ENCODE measurements around the gene PCNX3.

Gene PCNX3

GRCh38 chr11:65615229-65615949 lies at the start of gene PCNX3:
Gene PCNX3, plus strand, starts transcription at chr11:65615776. Its CDS starts 536 bp downstream, at chr11:65616312.
- peak; percentile 99 to 100 for DNase-seq

- no peak for DNase-seq
These were observed 46.2 kb upstream of the PCNX3 start for GRCh38 chr11:65569164-65569972.

GRCh38 chr11:65569973-65570918 lies 45.3 kb upstream of the PCNX3 start, which contains the start of gene ZNRD2:
Gene ZNRD2, plus strand, starts transcription at chr11:65570477. Its CDS starts 15 bp downstream, at chr11:65570492.
- DNase-seq, result peak; percentile 97

DNA sequence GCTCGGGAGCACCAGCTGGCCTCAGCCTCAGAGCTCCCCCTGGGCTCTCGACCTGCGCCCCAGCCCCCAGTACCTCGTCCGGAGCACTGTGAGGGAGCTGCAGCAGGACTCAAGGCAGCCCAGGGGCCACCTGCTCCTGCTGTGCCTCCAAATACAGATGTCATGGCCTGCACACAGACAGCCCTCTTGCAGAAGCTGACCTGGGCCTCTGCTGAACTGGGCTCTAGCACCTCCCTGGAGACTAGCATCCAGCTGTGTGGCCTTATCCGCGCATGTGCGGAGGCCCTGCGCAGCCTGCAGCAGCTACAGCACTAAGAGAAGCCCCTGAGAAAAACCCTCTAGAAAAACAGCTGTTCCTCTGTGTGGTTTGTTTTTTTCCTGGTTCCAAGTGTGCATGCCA lies 44.2 kb upstream of the PCNX3 start:
- no peak for DNase-seq

GRCh38 chr11:65571940-65572339 lies 43.6 kb upstream of the PCNX3 start:
- peak in 1 of 2 experiments; percentile 71 for DNase-seq

- peak; percentile 57 to 77 for DNase-seq
These were observed 43.1 kb upstream of the PCNX3 start, which contains the start of gene FAM89B for GRCh38 chr11:65572356-65573051. Gene FAM89B, plus strand, starts transcription at chr11:65572538. Its CDS starts 132 bp downstream, at chr11:65572670.

GRCh38 chr11:65573391-65574079 lies 42.0 kb upstream of the PCNX3 start:
- no peak for DNase-seq

- DNase-seq, result peak; percentile 93 to 94
These were observed 41.3 kb upstream of the PCNX3 start for GRCh38 chr11:65574109-65574810.

GRCh38 chr11:65574811-65575567 lies 40.6 kb upstream of the PCNX3 start:
- peak in 1 of 2 experiments; percentile 46 for DNase-seq

- DNase-seq, result peak in 1 of 2 experiments; percentile 62
These were observed 39.9 kb upstream of the PCNX3 start, which contains the start of gene EHBP1L1 for GRCh38 chr11:65575568-65576231. Gene EHBP1L1, plus strand, starts transcription at chr11:65576053. Its CDS starts 250 bp downstream, at chr11:65576303.

GRCh38 chr11:65576232-65576866 lies 39.2 kb upstream of the PCNX3 start:
- no peak for DNase-seq

DNA sequence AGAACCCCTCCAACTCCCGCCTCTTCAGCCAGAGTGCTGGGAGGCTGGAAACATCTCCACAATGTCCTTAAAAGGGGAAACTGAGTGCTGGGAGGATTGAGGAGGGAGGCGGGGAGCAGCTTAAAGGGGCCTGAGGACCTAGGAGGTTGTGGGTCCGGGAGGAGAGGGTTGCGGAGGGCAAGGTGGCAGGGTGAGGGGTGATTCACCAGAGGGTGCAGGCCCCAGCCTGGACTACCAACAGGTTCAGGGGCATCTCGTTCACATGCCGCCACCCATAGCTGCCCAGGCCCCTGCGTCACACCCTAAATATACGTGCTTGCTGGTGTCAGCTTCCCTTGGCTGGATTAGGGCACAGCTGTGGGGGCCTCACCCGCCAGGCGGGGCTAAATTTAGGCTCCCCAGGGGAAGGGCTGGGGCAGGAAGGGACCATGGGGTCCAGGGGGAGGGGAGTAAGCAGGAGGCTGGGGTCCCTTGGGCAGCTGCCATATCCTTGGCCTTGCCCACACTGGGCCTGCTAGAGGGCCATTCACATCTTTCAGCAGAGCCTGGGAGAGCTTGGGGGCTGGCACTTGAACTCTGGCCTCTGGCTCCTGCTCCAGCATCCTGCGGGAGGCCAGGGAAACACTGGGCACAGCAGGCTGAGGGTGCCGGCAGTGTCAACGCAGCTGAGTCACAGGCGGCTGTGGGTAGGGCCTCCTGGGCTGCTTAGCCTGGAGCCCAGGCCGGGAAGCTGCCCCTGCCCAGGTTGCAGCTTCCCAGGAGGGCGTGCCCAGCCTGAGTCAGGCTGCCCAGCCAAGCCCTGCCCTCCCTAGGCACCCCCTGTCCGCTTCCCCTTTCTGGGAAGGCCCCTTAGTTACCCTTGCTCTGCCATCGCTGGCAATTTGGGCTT lies 38.5 kb upstream of the PCNX3 start:
- peak in 1 of 2 experiments; percentile 67 for DNase-seq

DNA sequence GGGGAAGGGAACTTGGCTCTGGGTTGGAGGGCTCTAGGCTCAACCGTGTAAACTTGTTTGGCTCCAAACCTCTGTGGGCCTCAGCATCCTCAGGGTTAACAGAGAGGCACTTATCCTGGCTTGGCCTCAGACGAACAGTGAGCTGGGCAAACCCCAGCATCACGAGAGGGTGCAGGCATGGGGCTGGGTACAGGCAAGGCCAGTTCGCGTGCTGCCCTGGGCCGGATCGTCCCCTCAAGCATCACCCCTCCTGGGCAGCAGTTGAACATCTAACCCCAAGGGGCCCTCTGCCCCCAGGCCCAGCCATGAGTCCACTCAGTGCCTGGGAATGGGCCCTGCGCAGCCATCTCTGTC lies 37.8 kb upstream of the PCNX3 start:
- DNase-seq, result no peak

DNA sequence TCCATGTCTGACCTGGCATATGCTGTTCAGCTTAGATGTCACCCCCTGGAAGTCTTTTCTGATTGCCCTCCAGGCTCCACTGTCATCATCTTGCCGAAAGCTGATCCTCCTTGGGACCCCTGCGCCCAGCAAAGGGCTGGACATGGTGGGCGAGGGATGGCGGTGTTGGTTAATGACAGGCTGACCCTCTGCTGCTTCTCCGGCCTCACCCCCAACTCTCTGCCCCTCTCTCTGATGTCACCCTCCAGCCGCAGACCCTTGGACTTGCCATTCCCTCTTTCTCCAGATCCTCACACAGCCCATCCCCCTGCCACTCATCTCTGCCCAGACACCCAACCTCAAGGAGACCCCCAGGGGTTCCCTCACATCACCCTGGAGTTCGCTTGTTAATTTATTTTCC lies 37.4 kb upstream of the PCNX3 start:
- no peak for DNase-seq

DNA sequence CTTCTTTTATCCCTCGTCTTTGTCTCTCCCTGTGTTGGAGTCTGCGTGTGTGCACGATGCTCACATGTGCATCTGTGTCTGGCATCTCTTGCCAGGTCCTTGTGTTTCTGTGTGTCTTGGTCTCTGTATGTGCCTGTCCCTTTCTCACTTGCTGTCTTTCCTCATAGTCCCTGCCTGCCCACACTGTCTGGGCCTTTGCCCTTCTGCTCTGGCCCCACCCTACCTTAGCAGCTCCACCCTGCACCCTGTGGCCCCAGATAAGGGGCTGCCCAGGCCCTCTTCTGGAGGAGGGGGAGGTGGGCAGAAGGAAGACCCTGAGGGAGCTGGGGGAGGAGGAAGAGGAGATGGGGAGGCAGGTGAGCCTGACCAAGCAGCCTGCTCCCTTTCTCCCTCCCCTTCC lies 36.9 kb upstream of the PCNX3 start:
- no peak for DNase-seq

DNA sequence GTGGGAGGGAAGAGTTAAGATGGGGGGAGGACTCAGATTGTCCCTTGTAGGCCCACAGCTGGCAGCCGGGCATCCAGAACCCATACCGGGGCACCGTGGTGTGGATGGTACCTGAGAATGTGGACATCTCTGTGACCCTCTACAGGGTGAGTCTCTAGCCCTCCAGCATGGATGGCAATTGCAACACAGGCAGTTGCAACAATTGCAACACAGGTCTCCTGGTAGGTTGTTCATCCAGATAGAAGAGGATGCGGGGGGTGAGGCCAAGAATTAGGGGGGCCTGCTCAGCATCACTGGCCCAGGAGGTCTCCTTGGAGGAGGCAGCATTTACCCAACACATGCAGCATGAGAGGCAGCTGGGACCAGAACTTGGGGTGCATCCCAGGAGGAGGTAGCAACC lies 36.3 kb upstream of the PCNX3 start:
- DNase-seq, result no peak

DNA sequence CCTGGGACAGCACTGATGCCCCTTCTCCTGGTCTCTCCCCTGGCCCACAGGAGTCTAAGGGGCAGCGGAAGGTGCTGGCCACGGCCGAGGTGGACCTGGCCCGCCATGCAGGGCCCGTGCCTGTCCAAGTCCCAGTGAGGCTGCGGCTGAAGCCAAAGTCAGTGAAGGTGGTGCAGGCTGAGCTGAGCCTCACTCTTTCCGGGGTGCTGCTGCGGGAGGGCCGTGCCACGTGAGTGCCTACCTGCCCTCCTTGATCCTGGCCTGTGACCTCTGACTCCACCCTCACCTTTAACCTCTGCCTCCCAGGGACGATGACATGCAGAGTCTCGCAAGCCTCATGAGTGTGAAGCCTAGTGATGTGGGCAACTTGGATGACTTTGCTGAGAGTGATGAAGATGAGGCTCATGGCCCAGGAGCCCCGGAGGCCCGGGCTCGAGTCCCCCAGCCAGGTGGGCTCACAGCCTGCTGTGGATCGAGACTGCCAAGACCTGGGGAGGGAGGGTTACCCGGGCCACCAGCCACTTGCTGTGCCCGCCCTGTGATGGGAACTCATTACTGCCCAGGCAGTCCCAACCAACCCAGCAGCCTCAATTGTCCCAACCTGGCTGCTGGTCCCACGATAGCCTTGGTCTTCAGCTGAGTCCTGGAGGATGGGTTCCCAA lies 35.4 kb upstream of the PCNX3 start:
- no peak for DNase-seq
